IMR-90 (cell line): ENCODE measurements around the gene CAVIN2.
A peak's percentile ranks its signal among the peaks of the same experiment; 100 is the strongest.

Experiments
- CEBPB ChIP-seq: IDR thresholded peaks from 2 replicates; pipeline ENCODE4 v1.6.1; 2012; ENCODE audit warnings: low read depth, low read length, improper control_type of control experiment
- MAFK ChIP-seq: IDR thresholded peaks from 2 replicates; pipeline ENCODE4 v1.6.1; 2012; ENCODE audit warnings: low read depth, low read length, improper control_type of control experiment
- NFE2L2 ChIP-seq: fragments of 150-350 bp; IDR thresholded peaks from 2 replicates; pipeline ENCODE4 v1.6.1; 2016; ENCODE audit warnings: low read depth, mild to moderate bottlenecking, low read length
- POLR2A ChIP-seq: IDR thresholded peaks from 2 replicates; pipeline ENCODE4 v1.6.1; 2012; ENCODE audit warnings: mild to moderate bottlenecking, low read depth, low read length
- RCOR1 ChIP-seq: IDR thresholded peaks from 2 replicates; pipeline ENCODE4 v1.6.1; 2012; ENCODE audit warnings: mild to moderate bottlenecking, low read length, improper control_type of control experiment; ENCODE audit not compliant: insufficient replicate concordance
- TF ChIP-seq, protein P1 (sequence below): conservative IDR thresholded peaks from 2 replicates; pipeline ENCODE4 v1.5.1; 2012; ENCODE audit warnings: mild to moderate bottlenecking, low read depth, low read length, improper control_type of control experiment
- TF ChIP-seq, protein P2 (sequence below): fragments of 150-350 bp; IDR thresholded peaks from 2 replicates; pipeline ENCODE4 v1.6.1; 2017; ENCODE audit warnings: mild to moderate bottlenecking, antibody characterized with exemption, low read length, low read depth

DNA sequence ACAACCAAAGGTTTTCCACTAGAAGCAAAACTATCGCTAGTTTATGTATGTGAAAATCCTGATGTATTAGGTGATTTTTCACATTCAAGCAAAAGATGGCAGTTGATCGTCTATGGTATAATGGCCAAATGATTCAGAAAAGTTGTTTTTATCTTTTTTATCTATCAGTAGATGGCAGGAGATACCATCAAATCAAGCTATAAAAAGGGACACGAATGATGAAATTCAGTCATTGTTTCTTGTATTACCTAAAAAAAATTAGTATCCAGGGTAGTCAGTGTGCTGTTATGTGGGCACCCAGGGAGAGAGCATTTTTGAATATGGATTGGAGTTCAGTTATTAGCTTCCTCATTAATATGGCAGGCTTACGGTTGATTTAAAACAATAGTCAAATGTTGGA is 22.9 kb upstream of the CAVIN2 start:
- TF ChIP-seq, protein P1, sequence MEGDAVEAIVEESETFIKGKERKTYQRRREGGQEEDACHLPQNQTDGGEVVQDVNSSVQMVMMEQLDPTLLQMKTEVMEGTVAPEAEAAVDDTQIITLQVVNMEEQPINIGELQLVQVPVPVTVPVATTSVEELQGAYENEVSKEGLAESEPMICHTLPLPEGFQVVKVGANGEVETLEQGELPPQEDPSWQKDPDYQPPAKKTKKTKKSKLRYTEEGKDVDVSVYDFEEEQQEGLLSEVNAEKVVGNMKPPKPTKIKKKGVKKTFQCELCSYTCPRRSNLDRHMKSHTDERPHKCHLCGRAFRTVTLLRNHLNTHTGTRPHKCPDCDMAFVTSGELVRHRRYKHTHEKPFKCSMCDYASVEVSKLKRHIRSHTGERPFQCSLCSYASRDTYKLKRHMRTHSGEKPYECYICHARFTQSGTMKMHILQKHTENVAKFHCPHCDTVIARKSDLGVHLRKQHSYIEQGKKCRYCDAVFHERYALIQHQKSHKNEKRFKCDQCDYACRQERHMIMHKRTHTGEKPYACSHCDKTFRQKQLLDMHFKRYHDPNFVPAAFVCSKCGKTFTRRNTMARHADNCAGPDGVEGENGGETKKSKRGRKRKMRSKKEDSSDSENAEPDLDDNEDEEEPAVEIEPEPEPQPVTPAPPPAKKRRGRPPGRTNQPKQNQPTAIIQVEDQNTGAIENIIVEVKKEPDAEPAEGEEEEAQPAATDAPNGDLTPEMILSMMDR = peak; percentile 23; the same call in 1 of the 2 replicates
- no peak for TF ChIP-seq POLR2A
- no peak for TF ChIP-seq MAFK
- TF ChIP-seq RCOR1 = no peak
- TF ChIP-seq, protein P2, sequence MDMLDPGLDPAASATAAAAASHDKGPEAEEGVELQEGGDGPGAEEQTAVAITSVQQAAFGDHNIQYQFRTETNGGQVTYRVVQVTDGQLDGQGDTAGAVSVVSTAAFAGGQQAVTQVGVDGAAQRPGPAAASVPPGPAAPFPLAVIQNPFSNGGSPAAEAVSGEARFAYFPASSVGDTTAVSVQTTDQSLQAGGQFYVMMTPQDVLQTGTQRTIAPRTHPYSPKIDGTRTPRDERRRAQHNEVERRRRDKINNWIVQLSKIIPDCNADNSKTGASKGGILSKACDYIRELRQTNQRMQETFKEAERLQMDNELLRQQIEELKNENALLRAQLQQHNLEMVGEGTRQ = no peak
- no peak for TF ChIP-seq NFE2L2
- no peak for TF ChIP-seq CEBPB
